Loucy (cell line): ENCODE data around the gene EXOSC1.

ENCODE experiments used
- H2AFZ ChIP-seq: fragments of 200-600 bp; sonication (generic); 2 replicates; pipeline ENCODE4 v1.6.0; 2016; ENCODE audit warnings: antibody characterized with exemption, mild to moderate bottlenecking, low read length, moderate library complexity
- H3F3A ChIP-seq: fragments of 200-600 bp; 2 replicates; pipeline ENCODE4 v1.6.0; 2016; ENCODE audit warnings: antibody characterized with exemption, low read depth, mild to moderate bottlenecking
- H3K27me3 ChIP-seq: fragments of 200-600 bp; sonication (generic); 2 replicates; pipeline ENCODE4 v1.6.1; 2014; ENCODE audit warnings: low read length, mild to moderate bottlenecking; ENCODE audit not compliant: insufficient read depth, poor library complexity, severe bottlenecking
- H3K36me3 ChIP-seq: fragments of 200-600 bp; sonication (generic); 2 replicates; pipeline ENCODE4 v1.6.1; 2016; ENCODE audit warnings: low read length; ENCODE audit not compliant: insufficient read depth
- H3K4me1 ChIP-seq: fragments of 200-600 bp; sonication (generic); 2 replicates; pipeline ENCODE4 v1.5.1; 2014; ENCODE audit warnings: low read length, mild to moderate bottlenecking; ENCODE audit not compliant: insufficient read depth, poor library complexity, severe bottlenecking
- H3K4me2 ChIP-seq: fragments of 200-600 bp; sonication (generic); 2 replicates; pipeline ENCODE4 v1.6.0; 2014; ENCODE audit warnings: antibody characterized with exemption, low read length, low read depth, mild to moderate bottlenecking; ENCODE audit not compliant: poor library complexity, severe bottlenecking
- H3K4me3 ChIP-seq: fragments of 200-600 bp; sonication (generic); 2 replicates; pipeline ENCODE4 v1.5.1; 2014; ENCODE audit warnings: low read length, mild to moderate bottlenecking, mixed read lengths; ENCODE audit not compliant: poor library complexity, severe bottlenecking
- H3K79me2 ChIP-seq: fragments of 200-600 bp; sonication (generic); 2 replicates; pipeline ENCODE4 v1.6.1; 2014; ENCODE audit warnings: low read length; ENCODE audit not compliant: insufficient read depth
- H3K9ac ChIP-seq: fragments of 200-600 bp; sonication (generic); 2 replicates; pipeline ENCODE4 v1.6.0; 2014; ENCODE audit warnings: mild to moderate bottlenecking, low read depth, low read length, moderate library complexity; ENCODE audit not compliant: poor library complexity, severe bottlenecking
- H3K9me2 ChIP-seq: fragments of 200-600 bp; sonication (generic); replicated peaks from 2 replicates; pipeline ENCODE4 v1.6.1; 2016; ENCODE audit warnings: low read depth, low read length, mixed read lengths
- H3K9me3 ChIP-seq: fragments of 200-600 bp; sonication (generic); 2 replicates; pipeline ENCODE4 v1.6.1; 2014; ENCODE audit warnings: mild to moderate bottlenecking, antibody characterized with exemption, low read length, low read depth; ENCODE audit not compliant: insufficient read depth
- H4K20me1 ChIP-seq: fragments of 200-600 bp; sonication (generic); 2 replicates; pipeline ENCODE4 v1.6.0; 2014; ENCODE audit warnings: antibody characterized with exemption, low read length, mild to moderate bottlenecking; ENCODE audit not compliant: insufficient read depth, poor library complexity, severe bottlenecking
- CTCF ChIP-seq: fragments of 200-600 bp; sonication (generic); conservative IDR thresholded peaks from 2 replicates; pipeline ENCODE4 v1.5.1; 2014; ENCODE audit warnings: mild to moderate bottlenecking, antibody characterized with exemption, low read length
- EZH2phosphoT487 ChIP-seq: fragments of 200-600 bp; IDR thresholded peaks from 2 replicates; pipeline ENCODE4 v1.6.1; 2018; ENCODE audit warnings: antibody characterized with exemption, mild to moderate bottlenecking, moderate library complexity, borderline replicate concordance

EXOSC1 gene

GRCh38 chr10:97451605-97452004 is 5.8 kb upstream of the EXOSC1 start:
- Histone ChIP-seq H3K9me3 (no peaks in the 10 kb centered on the region), H3K79me2 (peaks cover 52% of the 10 kb centered on the region), H3K9me2 (no peaks in the 10 kb centered on the region), H3K4me1 (peaks cover 26% of the 10 kb centered on the region), H3K27me3 (no peaks in the 10 kb centered on the region), H4K20me1 (peaks cover 5% of the 10 kb centered on the region), H3F3A (no peaks in the 10 kb centered on the region), H3K36me3 (peaks cover 43% of the 10 kb centered on the region; the same call in 1 of the 2 replicates), H3K4me3 (no peak overlapping the region), H3K4me2 (no peak overlapping the region), H3K9ac (no peak overlapping the region), H2AFZ (no peak overlapping the region)
- TF ChIP-seq CTCF = no peak
- TF ChIP-seq EZH2phosphoT487 = no peak

- Histone ChIP-seq H3K4me1 (peaks cover 26% of the 10 kb centered on the region), H3K9me3 (no peaks in the 10 kb centered on the region), H4K20me1 (peaks cover 5% of the 10 kb centered on the region), H3K36me3 (peaks cover 35% of the 10 kb centered on the region; the same call in 1 of the 2 replicates), H3K9ac (no peak overlapping the region), H2AFZ (no peak overlapping the region), H3K4me3 (no peak overlapping the region), H3K79me2 (peaks cover 57% of the 10 kb centered on the region), H3K9me2 (no peaks in the 10 kb centered on the region), H3F3A (no peaks in the 10 kb centered on the region), H3K27me3 (no peaks in the 10 kb centered on the region), H3K4me2 (peak overlapping the region; percentile 13)
- TF ChIP-seq EZH2phosphoT487 (no peak), CTCF (no peak)
These were observed 5.0 kb upstream of the EXOSC1 start for GRCh38 chr10:97450828-97451227.

- Histone ChIP-seq H3F3A (no peaks in the 10 kb centered on the region), H3K9ac (peak overlapping the region; percentile 80), H3K4me2 (peak overlapping the region; percentile 94), H3K9me2 (no peaks in the 10 kb centered on the region), H2AFZ (peak overlapping the region; percentile 95), H3K4me1 (peaks cover 30% of the 10 kb centered on the region), H3K79me2 (peaks cover 68% of the 10 kb centered on the region), H3K9me3 (no peaks in the 10 kb centered on the region), H3K27me3 (no peaks in the 10 kb centered on the region), H3K4me3 (peak overlapping the region; percentile 89), H4K20me1 (peaks cover 2% of the 10 kb centered on the region), H3K36me3 (peaks cover 7% of the 10 kb centered on the region; the same call in 1 of the 2 replicates)
- TF ChIP-seq CTCF = no peak
- no peak for TF ChIP-seq EZH2phosphoT487
These were observed 467 bp downstream of the EXOSC1 start for GRCh38 chr10:97445357-97445721.
